HL-60 (cell line): ENCODE data around the gene SLC5A2.

Source experiments
- GABPA ChIP-seq: IDR thresholded peaks from 2 replicates; pipeline ENCODE4 v1.6.1; 2012; ENCODE audit warnings: low read depth
- POLR2AphosphoS5 ChIP-seq: IDR thresholded peaks from 2 replicates; pipeline ENCODE4 v1.6.1; 2012; ENCODE audit warnings: low read depth
- TF ChIP-seq, protein P1 (sequence below): IDR thresholded peaks from one replicate; pipeline ENCODE4 v1.5.1; 2011; ENCODE audit warnings: low read length, control low read depth, inconsistent platforms; ENCODE audit not compliant: insufficient read depth
- TF ChIP-seq, protein P2 (sequence below): IDR thresholded peaks from 2 replicates; pipeline ENCODE4 v1.6.1; 2012; ENCODE audit warnings: low read depth; ENCODE audit not compliant: insufficient replicate concordance

DNA sequence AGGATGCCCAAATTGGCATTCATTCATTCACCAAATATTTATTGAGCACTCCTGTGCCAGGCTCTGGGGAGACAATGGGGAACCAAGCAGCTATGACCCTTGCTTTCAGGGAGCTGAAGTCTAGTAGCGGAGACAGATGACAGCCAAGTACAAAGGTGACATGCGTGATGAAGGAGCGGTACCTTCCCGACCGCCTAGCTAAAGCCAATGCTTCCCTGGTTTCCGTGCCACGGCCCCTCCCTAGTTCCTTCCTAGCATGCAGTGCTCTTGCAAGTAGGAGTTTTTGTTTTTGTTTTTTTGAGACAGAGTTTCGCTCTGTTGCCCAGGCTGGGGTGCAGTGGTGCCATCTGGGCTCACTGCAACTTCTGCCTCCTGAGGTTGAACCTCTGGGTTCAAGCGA is 3.2 kb upstream of the SLC5A2 start:
- no peak for TF ChIP-seq GABPA
- no peak for TF ChIP-seq POLR2AphosphoS5
- TF ChIP-seq, protein P1, sequence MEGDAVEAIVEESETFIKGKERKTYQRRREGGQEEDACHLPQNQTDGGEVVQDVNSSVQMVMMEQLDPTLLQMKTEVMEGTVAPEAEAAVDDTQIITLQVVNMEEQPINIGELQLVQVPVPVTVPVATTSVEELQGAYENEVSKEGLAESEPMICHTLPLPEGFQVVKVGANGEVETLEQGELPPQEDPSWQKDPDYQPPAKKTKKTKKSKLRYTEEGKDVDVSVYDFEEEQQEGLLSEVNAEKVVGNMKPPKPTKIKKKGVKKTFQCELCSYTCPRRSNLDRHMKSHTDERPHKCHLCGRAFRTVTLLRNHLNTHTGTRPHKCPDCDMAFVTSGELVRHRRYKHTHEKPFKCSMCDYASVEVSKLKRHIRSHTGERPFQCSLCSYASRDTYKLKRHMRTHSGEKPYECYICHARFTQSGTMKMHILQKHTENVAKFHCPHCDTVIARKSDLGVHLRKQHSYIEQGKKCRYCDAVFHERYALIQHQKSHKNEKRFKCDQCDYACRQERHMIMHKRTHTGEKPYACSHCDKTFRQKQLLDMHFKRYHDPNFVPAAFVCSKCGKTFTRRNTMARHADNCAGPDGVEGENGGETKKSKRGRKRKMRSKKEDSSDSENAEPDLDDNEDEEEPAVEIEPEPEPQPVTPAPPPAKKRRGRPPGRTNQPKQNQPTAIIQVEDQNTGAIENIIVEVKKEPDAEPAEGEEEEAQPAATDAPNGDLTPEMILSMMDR: no peak
- TF ChIP-seq, protein P2, sequence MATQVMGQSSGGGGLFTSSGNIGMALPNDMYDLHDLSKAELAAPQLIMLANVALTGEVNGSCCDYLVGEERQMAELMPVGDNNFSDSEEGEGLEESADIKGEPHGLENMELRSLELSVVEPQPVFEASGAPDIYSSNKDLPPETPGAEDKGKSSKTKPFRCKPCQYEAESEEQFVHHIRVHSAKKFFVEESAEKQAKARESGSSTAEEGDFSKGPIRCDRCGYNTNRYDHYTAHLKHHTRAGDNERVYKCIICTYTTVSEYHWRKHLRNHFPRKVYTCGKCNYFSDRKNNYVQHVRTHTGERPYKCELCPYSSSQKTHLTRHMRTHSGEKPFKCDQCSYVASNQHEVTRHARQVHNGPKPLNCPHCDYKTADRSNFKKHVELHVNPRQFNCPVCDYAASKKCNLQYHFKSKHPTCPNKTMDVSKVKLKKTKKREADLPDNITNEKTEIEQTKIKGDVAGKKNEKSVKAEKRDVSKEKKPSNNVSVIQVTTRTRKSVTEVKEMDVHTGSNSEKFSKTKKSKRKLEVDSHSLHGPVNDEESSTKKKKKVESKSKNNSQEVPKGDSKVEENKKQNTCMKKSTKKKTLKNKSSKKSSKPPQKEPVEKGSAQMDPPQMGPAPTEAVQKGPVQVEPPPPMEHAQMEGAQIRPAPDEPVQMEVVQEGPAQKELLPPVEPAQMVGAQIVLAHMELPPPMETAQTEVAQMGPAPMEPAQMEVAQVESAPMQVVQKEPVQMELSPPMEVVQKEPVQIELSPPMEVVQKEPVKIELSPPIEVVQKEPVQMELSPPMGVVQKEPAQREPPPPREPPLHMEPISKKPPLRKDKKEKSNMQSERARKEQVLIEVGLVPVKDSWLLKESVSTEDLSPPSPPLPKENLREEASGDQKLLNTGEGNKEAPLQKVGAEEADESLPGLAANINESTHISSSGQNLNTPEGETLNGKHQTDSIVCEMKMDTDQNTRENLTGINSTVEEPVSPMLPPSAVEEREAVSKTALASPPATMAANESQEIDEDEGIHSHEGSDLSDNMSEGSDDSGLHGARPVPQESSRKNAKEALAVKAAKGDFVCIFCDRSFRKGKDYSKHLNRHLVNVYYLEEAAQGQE: no peak
